HG03039 (cell line): Measurements from ENCODE around the gene SIGLEC11.

Experiments
- ATAC-seq: cut with Tn5 transposase; IDR thresholded peaks from one replicate; pipeline ENCODE4 v1.9.1; 2021; ENCODE audit warnings: mild to moderate bottlenecking, moderate library complexity; ENCODE audit not compliant: unreplicated experiment

Gene SIGLEC11

GRCh38 chr19:49907745-49908446 lies 53.1 kb downstream of the SIGLEC11 start:
- no peak for ATAC-seq

- ATAC-seq = no peak
These were observed 54.0 kb downstream of the SIGLEC11 start for GRCh38 chr19:49906879-49907564.

- no peak for ATAC-seq
These were observed 56.8 kb downstream of the SIGLEC11 start for GRCh38 chr19:49904136-49904535.
